K562 (cell line): Measurements from ENCODE around the gene EPGN. TPM values are rescaled to one million over a fixed set of nuclear protein-coding genes. Genes with fewer than 3 reads are reported as not detected.

Experiments used
- ATAC-seq: fragments of 200-7000 bp; cut with Tn5 transposase; 3 replicates; pipeline ENCODE4 v1.9.1; 2020; ENCODE audit warnings: moderate library complexity
- BruUV-seq: library from RNA; stranded (reverse); fragments of 400-500 nt; replicated peaks from 2 replicates; lab custom pipeline; 2021; lab: Mats Ljungman, UMichigan
- CTCF ChIA-PET: fragments of 300-600 bp; formaldehyde crosslinking; extraction: SDS; loops from one replicate; lab custom pipeline; 2021; ENCODE audit warnings: low intra/inter-chr PET ratio; lab: Yijun Ruan, JAX
- POLR2A ChIA-PET: fragments of 300-600, 350-650 bp; sonication (Branson Sonifier 250); formaldehyde crosslinking; extraction: SDS; loops from one replicate; lab custom pipeline; 2021; ENCODE audit warnings: antibody characterized with exemption, inconsistent platforms; lab: Yijun Ruan, JAX
- DNase-seq, 4 experiments: peaks; one replicate each; pipeline versions ENCODE4 v3.0.0 to v3.0.0-alpha.2; 2011 to 2018; ENCODE audit warnings: low spot score in 3 of 4, mixed read lengths in 3 of 4; ENCODE audit errors: extremely low read depth in 1 of 4
- FAIRE-seq: peaks from 2 replicates; lab custom pipeline; 2011; peaks lifted over from hg19 to GRCh38; lab: Jason Lieb, UNC
- H2AFZ ChIP-seq: 2 replicates; pipeline ENCODE4 v1.6.0; 2011; ENCODE audit warnings: low read depth, low read length, control low read depth, inconsistent platforms
- H3K27ac ChIP-seq: fragments of 200-600 bp; 3 replicates; pipeline ENCODE4 v1.8.0; 2011; ENCODE audit warnings: low read depth, mild to moderate bottlenecking, control low read depth, inconsistent platforms, low read length, moderate library complexity, mixed read lengths; ENCODE audit errors: extremely low read depth
- H3K27me3 ChIP-seq, 2 experiments: fragments of 300-600 bp in 1 of 2; 2 replicates in 1 of 2; 3 replicates in 1 of 2; pipeline versions ENCODE4 v1.6.0 to v1.8.0; 2011; ENCODE audit warnings: inconsistent platforms in 2 of 2, low read length in 2 of 2, mild to moderate bottlenecking in 1 of 2, mixed read lengths in 1 of 2, moderate library complexity in 1 of 2; ENCODE audit not compliant: control insufficient read depth in 2 of 2, insufficient read depth in 2 of 2
- H3K36me3 ChIP-seq: fragments of 300-600 bp; 3 replicates; pipeline ENCODE4 v1.8.0; 2011; ENCODE audit warnings: mild to moderate bottlenecking, low read length, inconsistent platforms; ENCODE audit not compliant: control insufficient read depth, insufficient read depth
- H3K4me1 ChIP-seq, 2 experiments: fragments of 200-600 bp in 1 of 2; replicated peaks in 1 of 2; 2 replicates in 1 of 2; 3 replicates in 1 of 2; pipeline versions ENCODE4 v1.5.1 to v1.8.0; 2011; ENCODE audit warnings: inconsistent platforms in 2 of 2, low read length in 2 of 2, mild to moderate bottlenecking in 1 of 2, mixed read lengths in 1 of 2, moderate library complexity in 1 of 2; ENCODE audit not compliant: control insufficient read depth in 2 of 2, insufficient read depth in 2 of 2
- H3K4me2 ChIP-seq: 2 replicates; pipeline ENCODE4 v1.6.1; 2011; ENCODE audit warnings: low read length, control low read depth, inconsistent platforms, mixed read lengths; ENCODE audit not compliant: insufficient read depth
- H3K4me3 ChIP-seq: fragments of 200-600 bp; sonication (generic), shearing (Covaris generic); 2 replicates; pipeline ENCODE4 v1.5.1; 2016; ENCODE audit warnings: control low read depth, inconsistent platforms
- H3K79me2 ChIP-seq: fragments of 200-600 bp; 3 replicates; pipeline ENCODE4 v1.8.0; 2011; ENCODE audit warnings: low read length, inconsistent platforms; ENCODE audit not compliant: control insufficient read depth, insufficient read depth
- H3K9ac ChIP-seq, 2 experiments: 2 replicates each; pipeline versions ENCODE4 v1.6.0 to v1.6.1; 2011; ENCODE audit warnings: low read depth in 2 of 2, low read length in 2 of 2, control low read depth in 1 of 2, inconsistent platforms in 1 of 2, mild to moderate bottlenecking in 1 of 2, mixed read lengths in 1 of 2; ENCODE audit not compliant: insufficient read depth in 1 of 2
- H3K9me1 ChIP-seq: one replicate; pipeline ENCODE4 v1.6.0; 2011; ENCODE audit warnings: inconsistent platforms, mild to moderate bottlenecking, low read length, moderate library complexity; ENCODE audit not compliant: control insufficient read depth, insufficient read depth
- H3K9me3 ChIP-seq: replicated peaks from 2 replicates; pipeline ENCODE4 v1.5.1; 2011; ENCODE audit warnings: low read depth, low read length, inconsistent platforms; ENCODE audit not compliant: control insufficient read depth, insufficient read depth
- H4K20me1 ChIP-seq: replicated peaks from 2 replicates; pipeline ENCODE4 v1.6.1; 2011; ENCODE audit warnings: low read length, inconsistent platforms, mixed read lengths; ENCODE audit not compliant: control insufficient read depth, insufficient read depth
- BCLAF1 ChIP-seq, 2 experiments: fragments of 450-650 bp in 1 of 2; IDR thresholded peaks; 2 replicates each; pipeline ENCODE4 v1.6.1; 2011 to 2017; ENCODE audit warnings: low read depth in 2 of 2, antibody characterized with exemption in 1 of 2, borderline replicate concordance in 1 of 2, low read length in 1 of 2, mild to moderate bottlenecking in 1 of 2, mixed read lengths in 1 of 2; ENCODE audit not compliant: control insufficient read depth in 1 of 2
- CBX3 ChIP-seq, 2 experiments: IDR thresholded peaks; 1 replicate in 1 of 2; 2 replicates in 1 of 2; pipeline ENCODE4 v1.6.1; 2012; ENCODE audit warnings: inconsistent platforms in 2 of 2, low read length in 2 of 2, borderline replicate concordance in 1 of 2, control low read depth in 1 of 2
- FOXK2 ChIP-seq, 2 experiments: fragments of 450-650 bp; IDR thresholded peaks in 1 of 2; conservative IDR thresholded peaks in 1 of 2; 2 replicates each; pipeline ENCODE4 v1.6.1; 2016; ENCODE audit warnings: low read depth in 2 of 2, mild to moderate bottlenecking in 1 of 2
- HES1 ChIP-seq: fragments of 450-650 bp; IDR thresholded peaks from 2 replicates; pipeline ENCODE4 v1.6.1; 2016; ENCODE audit warnings: low read depth, mild to moderate bottlenecking, moderate library complexity
- KLF13 ChIP-seq: fragments of 450-650 bp; IDR thresholded peaks from 2 replicates; pipeline ENCODE4 v1.6.1; 2016; ENCODE audit warnings: missing genetic modification characterization, low read depth, mild to moderate bottlenecking, missing compliant biosample characterization, moderate library complexity, borderline replicate concordance
- MLLT1 ChIP-seq, 2 experiments: fragments of 450-650 bp; IDR thresholded peaks; 2 replicates each; pipeline ENCODE4 v1.6.1; 2016
- PTRF ChIP-seq: fragments of 450-650 bp; IDR thresholded peaks from 2 replicates; pipeline ENCODE4 v1.6.1; 2016; ENCODE audit warnings: mild to moderate bottlenecking, missing genetic modification characterization, missing compliant biosample characterization
- SP1 ChIP-seq: sonication (generic); formaldehyde crosslinking; IDR thresholded peaks from 2 replicates; pipeline ENCODE4 v1.8.1; 2022; ENCODE audit warnings: mild to moderate bottlenecking, missing genetic modification reagents
- STAT5A ChIP-seq: IDR thresholded peaks from 2 replicates; pipeline ENCODE4 v1.6.1; 2012; ENCODE audit warnings: low read length, inconsistent platforms, borderline replicate concordance
- TRIM24 ChIP-seq, 2 experiments: fragments of 450-650 bp; IDR thresholded peaks; 2 replicates each; pipeline ENCODE4 v1.6.1; 2016
- ZBTB26 ChIP-seq: fragments of 450-650 bp; formaldehyde crosslinking; IDR thresholded peaks from 2 replicates; pipeline ENCODE4 v1.4.0; 2022; ENCODE audit warnings: missing genetic modification characterization
- ZBTB7A ChIP-seq: IDR thresholded peaks from 2 replicates; pipeline ENCODE4 v1.6.1; 2011; ENCODE audit warnings: low read depth, mild to moderate bottlenecking, low read length, moderate library complexity, borderline replicate concordance; ENCODE audit not compliant: control insufficient read depth
- ZNF316 ChIP-seq: fragments of 450-650 bp; IDR thresholded peaks from 2 replicates; pipeline ENCODE4 v1.6.1; 2016
- ZNF384 ChIP-seq: IDR thresholded peaks from 2 replicates; pipeline ENCODE4 v1.6.1; 2012; ENCODE audit warnings: low read depth, low read length, improper control_type of control experiment
- in situ Hi-C: fragments of 300-500 bp; cut with MboI; formaldehyde crosslinking; loops from 4 replicates; pipeline ENCODE4 v1.15.0; 2018; ENCODE audit warnings: inconsistent platforms, mixed read lengths
- intact Hi-C: fragments of 100-400 bp; cut with micrococcal nuclease; formaldehyde crosslinking; loops from 2 replicates; pipeline ENCODE4 v1.14.2; 2022
- polyA plus RNA-seq, 8 experiments: library from polyadenylated mRNA; depleted of rRNA in 4 of 8; stranded (reverse) in 5 of 8; unstranded in 3 of 8; fragments of >200 nt; fragmentation: Nextera tagmentation in 2 of 8; fragmentation: Illumina TruSeq in 1 of 8; extraction: Ambion mirVana in 2 of 8; extraction: Trizol in 1 of 8; gene quantifications; 2 replicates each; pipeline versions ENCODE4 v1.2.1 to v1.2.3, GENCODE V29; 2011 to 2014; ENCODE audit warnings: inconsistent platforms in 1 of 8, missing spikeins in 1 of 8
- total RNA-seq, 7 experiments: library from RNA; depleted of rRNA in 6 of 7; stranded (reverse); fragments of >200 nt in 6 of 7; fragmentation: Illumina TruSeq in 2 of 7; extraction: Trizol in 2 of 7; gene quantifications; 2 replicates each; pipeline versions ENCODE4 v1.2.1 to v1.2.3, GENCODE V29; 2011 to 2021; ENCODE audit warnings: low replicate concordance in 1 of 7

Gene EPGN
- total and polyA plus RNA-seq, 9 of the 15 experiments (the other 6 are each of a cell fraction or from before 2014, with no cell fraction given), result 0.10 to 0.56 TPM; not detected in 7

GRCh38 chr4:74329307-74329706 is 21.0 kb downstream of the EPGN start:
- Histone ChIP-seq H3K4me2 (peak overlapping the region; percentile 65; the same call in 1 of the 2 replicates), H3K27ac (peak overlapping the region; percentile 83), H2AFZ (peak overlapping the region; percentile 86), H3K9me1 (no peaks in the 10 kb centered on the region), H4K20me1 (no peaks in the 10 kb centered on the region), H3K27me3 (no peaks in the 10 kb centered on the region), H3K4me1 (peaks cover 7 to 27% of the 10 kb centered on the region in 2 experiments), H3K4me3 (peak overlapping the region; percentile 36), H3K9me3 (no peaks in the 10 kb centered on the region), H3K9ac (peak overlapping the region in 1 of 2 experiments; percentile 70; a peak in 2 of 4 replicates), H3K79me2 (peaks cover 62% of the 10 kb centered on the region), H3K36me3 (no peaks in the 10 kb centered on the region)
- ChIA-PET POLR2A (interaction anchor here (0.6 to 1.0 kb wide), 3 partner anchors 9 to 69 kb away, joined by 3 to 6 read pairs (median 4); no protein-coding TSS in a partner anchor), CTCF (no interaction called here)
- TF ChIP-seq ZNF316 (no peak), MLLT1 (IDR thresholded peaks at IDR 0.05) (peak in 1 of 2 experiments; percentile 8; a peak in 1 of 4 replicates), ZBTB7A (no peak), STAT5A (no peak), ZNF384 (peak; percentile 53; the same call in 1 of the 2 replicates), BCLAF1 (IDR thresholded peaks at IDR 0.05; ENCODE audit: borderline replicate concordance in 1 of 2, control insufficient read depth in 1 of 2, low read depth in 2 of 2, low read length in 1 of 2) (no peak), PTRF (tag) (no peak), KLF13 (no peak), FOXK2 (conservative IDR thresholded peaks at IDR 0.05 in 1 of 2, IDR thresholded peaks at IDR 0.05 in 1 of 2; ENCODE audit: low read depth in 2 of 2) (no peak), ZBTB26 (CRISPR knock-in tag) (no peak), TRIM24 (IDR thresholded peaks at IDR 0.05) (0 out of 4 replicates have a peak, but pooled peaks of 1 of the 2 experiments have one; percentile 41), CBX3 (IDR thresholded peaks at IDR 0.05; ENCODE audit: borderline replicate concordance in 1 of 2, low read length in 2 of 2) (0 out of 3 replicates have a peak, but pooled peaks of 1 of the 2 experiments have one; percentile 13), SP1 (no peak), HES1 (no peak)
- in situ Hi-C loops (no loop called here), intact Hi-C loops (loop anchor here (5.0 kb wide), 1 partner anchor 118 kb away; the partner anchor contains the start of gene AREG)
- no peak for FAIRE-seq
- DNase-seq, result no peak
- ATAC-seq, result peak; percentile 0; the same call in 2 of the 3 replicates
- no TSS peak for BruUV-seq
